Activated naive CD8-positive, alpha-beta T cell treated with anti-CD3 and anti-CD28 coated beads, Interleukin-2, amount 50 U/mL, for 16 hours (primary cell): ENCODE results near the gene FNDC3A.

Experiments used
- DNase-seq: peaks from one replicate; pipeline ENCODE4 v3.0.0-alpha.2; 2020; ENCODE audit warnings: low read depth, low spot score

The FNDC3A gene, protein sequence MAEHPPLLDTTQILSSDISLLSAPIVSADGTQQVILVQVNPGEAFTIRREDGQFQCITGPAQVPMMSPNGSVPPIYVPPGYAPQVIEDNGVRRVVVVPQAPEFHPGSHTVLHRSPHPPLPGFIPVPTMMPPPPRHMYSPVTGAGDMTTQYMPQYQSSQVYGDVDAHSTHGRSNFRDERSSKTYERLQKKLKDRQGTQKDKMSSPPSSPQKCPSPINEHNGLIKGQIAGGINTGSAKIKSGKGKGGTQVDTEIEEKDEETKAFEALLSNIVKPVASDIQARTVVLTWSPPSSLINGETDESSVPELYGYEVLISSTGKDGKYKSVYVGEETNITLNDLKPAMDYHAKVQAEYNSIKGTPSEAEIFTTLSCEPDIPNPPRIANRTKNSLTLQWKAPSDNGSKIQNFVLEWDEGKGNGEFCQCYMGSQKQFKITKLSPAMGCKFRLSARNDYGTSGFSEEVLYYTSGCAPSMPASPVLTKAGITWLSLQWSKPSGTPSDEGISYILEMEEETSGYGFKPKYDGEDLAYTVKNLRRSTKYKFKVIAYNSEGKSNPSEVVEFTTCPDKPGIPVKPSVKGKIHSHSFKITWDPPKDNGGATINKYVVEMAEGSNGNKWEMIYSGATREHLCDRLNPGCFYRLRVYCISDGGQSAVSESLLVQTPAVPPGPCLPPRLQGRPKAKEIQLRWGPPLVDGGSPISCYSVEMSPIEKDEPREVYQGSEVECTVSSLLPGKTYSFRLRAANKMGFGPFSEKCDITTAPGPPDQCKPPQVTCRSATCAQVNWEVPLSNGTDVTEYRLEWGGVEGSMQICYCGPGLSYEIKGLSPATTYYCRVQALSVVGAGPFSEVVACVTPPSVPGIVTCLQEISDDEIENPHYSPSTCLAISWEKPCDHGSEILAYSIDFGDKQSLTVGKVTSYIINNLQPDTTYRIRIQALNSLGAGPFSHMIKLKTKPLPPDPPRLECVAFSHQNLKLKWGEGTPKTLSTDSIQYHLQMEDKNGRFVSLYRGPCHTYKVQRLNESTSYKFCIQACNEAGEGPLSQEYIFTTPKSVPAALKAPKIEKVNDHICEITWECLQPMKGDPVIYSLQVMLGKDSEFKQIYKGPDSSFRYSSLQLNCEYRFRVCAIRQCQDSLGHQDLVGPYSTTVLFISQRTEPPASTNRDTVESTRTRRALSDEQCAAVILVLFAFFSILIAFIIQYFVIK

DNA sequence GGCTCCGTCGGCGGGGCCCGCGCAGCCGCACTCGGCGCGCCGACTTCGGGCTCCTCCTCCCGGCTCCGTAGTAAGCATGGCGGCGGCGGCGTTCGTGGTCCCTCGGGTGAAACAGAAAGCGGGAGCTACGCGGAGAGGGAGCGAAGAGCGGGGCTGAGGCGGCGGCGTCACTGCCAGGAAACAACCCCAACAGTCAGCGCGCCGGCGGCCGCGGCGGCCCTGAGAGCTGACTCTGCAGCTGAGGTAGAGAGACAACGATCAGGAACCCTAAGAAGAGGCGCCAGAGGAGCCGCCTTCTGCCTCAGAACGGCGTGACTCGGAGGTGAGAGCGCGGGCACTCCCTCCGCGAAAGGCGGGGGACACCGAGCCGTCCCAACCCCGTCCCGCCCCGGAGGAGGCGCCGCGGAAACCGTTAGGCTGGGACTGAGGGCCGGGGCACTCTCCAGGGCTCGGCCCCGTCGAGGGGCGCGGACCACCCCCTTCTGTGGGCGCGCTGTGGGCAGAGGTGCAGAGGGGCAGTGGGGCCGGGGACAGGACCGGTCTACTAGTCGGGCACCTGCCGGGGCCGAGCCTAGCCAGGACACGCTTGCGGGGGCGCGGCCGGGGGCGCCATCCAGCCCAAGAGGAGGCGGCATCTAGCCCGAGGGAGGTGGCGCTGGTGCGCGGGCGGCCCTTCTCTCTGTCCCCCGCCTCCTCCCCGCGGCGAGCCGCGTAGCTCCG lies at the start of gene FNDC3A:
TSS of gene FNDC3A (plus strand) at position 57 of the 720 bp plus-strand sequence. CDS start 30,279 bp downstream, outside the sequence.
- peak; percentile 78 for DNase-seq

DNA sequence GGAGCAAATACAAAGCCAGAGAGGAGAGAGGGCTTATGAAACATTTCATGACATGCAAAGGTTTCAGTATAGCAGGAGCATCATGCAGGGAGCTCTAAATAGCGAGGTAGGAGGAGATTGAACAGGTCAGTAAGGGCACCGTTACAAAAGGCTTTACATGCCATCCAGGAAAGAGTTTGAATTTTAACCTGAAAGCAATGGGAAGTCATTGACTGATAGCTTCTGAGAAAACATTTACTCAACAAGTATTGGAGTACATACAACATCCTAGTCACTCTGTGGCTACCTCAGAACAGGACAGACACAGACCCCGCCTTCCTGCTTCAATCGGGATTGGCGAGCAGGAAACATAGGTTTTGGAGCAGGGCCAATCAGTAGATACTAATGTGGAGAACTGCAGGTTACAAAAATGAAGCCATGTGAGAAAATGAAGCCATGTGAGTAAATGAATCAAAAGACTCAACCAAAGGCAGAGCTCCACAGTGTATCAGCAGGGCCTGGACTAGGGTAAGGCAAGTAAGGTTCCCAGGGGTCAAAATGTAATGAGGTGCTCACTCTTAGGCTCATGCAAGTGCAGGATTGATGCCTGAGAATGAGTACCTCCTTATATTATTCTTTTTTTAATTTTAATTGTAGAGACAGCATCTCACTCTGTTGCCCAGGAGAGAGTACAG lies 46.8 kb upstream of the FNDC3A start:
- no peak for DNase-seq

DNA sequence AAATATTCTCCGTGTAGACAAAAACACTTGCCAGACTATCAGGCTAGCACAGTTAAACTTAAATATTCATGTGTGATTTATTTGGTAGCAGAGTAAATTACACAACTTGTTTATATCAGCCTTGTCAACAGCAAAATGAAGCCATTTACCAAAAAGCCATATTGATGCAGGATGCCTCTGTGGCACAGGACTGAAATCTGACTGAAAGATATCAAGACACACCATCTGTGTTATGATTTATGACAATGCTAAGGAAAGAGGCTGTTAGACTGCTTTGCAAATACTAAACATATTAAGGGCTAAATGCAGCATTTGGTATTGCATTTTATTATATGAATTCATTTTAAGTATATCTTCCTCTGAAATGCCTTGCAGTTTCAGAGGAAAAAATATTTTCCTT lies 44.8 kb upstream of the FNDC3A start:
- DNase-seq = no peak

DNA sequence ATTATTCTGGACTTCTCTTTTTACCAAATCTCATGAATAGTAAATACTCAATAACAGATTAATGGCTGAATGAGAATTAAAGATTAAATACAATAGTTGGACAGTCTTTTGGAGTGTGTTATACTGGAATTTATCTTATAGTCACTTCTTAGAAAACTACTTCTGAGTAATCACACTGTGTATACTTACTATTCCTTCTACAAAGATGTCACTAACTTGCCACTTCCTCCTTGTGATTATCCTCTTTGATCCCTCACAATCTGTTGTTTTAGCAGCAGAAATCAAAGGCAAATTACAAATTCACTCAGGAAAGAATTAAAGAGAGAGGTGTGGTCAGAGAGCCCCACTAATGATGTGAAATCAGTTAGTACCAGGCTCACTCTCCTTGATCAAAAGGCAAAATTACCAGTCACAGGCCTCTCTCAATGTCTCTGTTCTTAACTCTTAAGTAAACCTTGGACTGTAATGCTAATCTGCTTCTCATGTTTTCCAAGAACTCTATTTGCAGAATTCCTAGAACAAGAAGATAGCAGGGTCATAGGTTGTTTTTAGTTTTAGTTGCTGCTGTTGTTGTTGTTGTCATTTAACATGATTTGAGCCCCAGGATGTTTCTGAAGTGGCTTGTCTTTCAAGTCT lies 37.3 kb upstream of the FNDC3A start:
- DNase-seq = no peak

DNA sequence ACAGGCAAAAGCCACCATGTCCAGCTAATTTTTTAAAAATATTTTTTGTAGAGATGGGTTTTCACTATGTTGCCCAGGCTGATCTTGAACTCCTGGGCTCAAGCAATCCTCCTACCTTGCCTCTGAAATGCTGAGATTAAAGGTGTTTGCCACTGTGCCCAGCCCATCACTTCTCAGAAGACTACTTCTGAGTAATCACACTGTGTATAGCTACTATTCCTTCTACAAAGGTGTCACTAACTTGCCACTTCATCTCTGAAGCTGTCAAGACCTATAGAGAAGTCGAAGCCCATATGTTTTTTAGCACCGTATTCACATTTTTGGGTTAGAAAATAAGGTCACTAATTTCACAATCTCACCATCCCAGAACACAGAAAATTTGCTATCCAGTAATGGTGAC lies 36.0 kb upstream of the FNDC3A start:
- DNase-seq = no peak

DNA sequence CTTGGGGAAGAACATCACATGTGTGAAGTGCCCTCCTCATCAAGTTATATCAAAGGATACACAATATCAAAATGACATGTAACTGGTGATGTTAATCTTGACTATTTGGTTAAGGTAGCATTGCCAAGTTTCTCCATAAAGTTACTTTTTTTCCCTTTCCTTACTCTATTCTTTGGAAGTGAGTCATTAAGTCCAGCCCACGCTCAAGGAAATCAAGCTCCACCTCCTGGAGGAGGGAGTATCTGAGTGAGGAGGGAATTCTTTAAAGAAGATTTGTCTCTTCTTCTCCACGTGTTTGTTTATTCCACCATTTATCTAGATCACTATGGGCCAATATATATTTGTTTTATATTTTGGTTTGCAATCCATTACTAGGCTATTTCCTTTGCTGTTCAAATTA lies 33.6 kb upstream of the FNDC3A start:
- DNase-seq = no peak

DNA sequence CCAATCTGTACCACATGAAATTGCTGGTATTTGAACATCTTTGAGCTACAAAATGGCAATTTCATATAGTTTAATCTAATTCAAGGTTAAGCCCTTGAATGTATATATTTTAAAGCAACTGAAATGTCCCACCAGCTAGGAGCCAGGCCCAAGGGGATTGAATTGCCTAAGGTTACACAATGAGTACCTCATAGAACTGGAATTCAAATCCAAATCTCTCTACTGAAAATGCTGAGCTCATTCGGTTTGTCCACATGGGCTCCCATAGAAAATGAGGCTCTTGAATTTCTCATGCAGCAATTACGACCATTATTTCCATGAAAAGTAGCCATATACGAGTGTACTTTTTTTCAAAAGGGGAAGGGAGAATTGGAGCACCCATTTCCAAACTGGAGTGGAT lies 31.5 kb upstream of the FNDC3A start:
- no peak for DNase-seq

DNA sequence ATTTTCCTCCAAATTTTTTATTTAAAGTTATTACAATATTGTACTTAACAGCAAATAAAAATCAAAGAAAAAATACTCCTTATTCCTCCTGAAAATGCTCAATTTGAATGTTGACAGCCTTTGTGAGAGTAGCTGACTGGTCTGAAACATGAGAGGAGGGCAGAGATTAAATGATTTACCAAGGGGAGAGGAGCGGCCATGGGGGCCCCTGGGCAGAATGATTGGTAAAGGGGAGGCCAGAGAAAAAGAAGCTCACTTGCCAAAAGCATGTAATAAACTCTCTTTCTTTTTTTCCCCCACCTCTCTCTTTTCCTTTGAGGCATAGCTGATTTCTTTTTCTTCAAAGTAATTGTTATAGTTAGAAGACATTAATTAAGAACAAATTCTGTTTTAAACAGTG lies 30.1 kb upstream of the FNDC3A start:
- no peak for DNase-seq

DNA sequence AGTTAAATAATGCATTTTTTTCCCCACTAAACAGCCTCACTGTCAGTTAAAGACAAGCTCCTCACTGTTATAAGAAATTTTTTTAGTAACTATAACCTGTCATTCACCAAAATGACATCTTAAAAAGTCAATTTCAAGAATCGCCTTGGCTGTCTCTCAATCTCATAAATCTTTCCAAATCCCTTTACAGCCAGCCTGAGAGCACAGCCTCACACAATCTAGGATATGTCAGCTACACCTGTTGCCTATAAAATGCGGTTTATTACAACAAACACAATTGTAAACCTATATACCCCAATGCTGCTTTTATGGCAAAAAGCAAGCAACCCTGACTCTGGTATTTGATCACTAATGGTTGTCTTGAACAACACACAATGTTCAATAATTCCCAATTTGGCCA lies 29.5 kb upstream of the FNDC3A start:
- no peak for DNase-seq

DNA sequence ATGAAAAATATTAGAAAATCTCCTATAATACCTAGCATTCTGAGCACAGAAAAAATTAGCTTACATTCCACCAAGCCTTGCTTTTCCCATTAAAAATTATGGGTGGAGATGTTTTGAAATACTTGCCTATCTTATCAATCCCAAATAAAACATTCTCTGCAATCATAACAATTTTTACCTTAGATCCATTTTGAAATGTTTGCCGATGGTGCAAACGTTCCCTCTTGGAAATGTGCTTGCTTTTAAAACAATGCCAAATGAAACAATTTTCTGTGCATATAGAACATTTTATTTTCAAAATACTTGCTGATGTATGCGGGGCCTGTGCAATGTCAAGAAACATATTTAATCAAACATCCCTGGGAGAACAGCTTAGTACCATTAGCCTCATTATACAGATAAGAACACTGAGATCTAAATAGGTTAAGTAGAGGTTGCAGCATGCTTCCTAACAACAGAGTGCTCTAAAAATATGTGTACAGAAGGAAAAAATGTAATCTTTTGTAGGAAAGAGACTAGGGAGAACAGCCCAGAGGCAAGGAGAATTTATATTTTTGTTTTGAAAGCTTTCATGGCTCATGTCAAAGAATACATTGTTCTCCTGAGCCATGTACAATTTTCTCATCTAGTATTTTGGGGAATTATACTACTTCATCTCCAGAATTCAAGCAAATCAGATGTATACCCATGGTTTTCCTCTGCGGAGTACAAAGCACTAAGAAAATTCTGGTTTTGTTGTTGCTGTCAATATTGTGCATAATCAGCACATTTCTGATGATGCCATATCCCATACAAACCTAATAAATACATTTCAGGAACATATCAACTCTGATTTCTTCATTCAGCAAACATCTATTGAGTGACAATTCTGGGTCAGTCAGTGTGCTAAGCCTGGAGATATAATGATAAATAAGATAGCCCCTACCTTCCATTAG lies 25.9 kb upstream of the FNDC3A start:
- no peak for DNase-seq

DNA sequence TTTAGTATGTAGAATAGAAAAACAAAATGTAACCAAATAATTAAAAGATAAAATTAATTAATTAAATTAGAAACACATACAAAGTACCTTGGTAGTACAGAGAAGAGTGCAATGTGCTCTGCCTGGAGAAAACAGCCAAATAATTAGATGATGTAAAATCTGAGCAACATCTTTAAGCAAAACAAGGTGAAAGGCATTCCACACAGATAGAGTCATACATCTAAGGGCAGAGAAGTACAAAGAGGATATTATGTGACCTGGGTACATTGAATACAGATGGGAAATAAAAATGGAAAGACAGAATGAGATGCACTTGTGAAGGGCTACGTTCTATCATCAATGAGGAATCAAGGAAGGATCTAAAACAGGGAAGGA lies 25.2 kb upstream of the FNDC3A start:
- no peak for DNase-seq

DNA sequence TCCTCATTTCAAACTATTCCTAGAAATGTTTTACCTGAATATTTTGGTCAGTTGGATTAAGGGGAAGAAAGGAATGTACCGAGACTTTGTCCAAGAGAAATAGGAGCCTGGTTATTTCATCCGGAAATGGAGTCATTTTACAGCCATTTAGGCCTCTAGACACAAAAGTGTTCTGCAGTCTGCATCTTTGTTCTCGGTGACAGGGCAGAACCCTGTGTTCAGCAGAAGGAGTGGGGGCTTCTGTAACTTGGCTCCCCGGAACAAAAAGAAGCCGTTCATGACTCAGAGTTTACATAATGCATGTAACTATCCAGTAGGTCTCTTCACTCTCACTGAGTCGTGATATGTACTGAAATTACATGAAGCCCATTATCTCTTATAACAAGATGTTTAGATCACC lies 21.6 kb upstream of the FNDC3A start:
- no peak for DNase-seq

DNA sequence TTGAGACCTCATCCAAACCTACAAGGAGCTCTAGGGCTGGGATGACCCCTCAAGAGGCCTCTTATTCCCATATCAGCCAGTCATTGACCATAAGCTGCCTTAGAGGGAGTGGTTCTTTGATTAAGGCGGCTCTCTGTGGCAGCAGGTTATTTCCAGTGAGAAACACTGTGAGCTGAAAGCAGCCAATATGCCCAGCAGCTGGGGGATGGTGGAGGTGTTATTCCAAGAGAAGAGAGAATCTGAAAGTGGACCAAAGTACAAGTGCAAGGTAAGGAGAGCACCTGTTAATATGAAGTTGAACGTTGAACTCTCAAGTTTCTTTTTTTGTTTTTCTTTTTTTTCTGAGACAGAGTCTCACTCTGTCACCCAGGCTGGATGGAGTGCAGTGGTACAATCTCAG lies 20.2 kb upstream of the FNDC3A start:
- no peak for DNase-seq

DNA sequence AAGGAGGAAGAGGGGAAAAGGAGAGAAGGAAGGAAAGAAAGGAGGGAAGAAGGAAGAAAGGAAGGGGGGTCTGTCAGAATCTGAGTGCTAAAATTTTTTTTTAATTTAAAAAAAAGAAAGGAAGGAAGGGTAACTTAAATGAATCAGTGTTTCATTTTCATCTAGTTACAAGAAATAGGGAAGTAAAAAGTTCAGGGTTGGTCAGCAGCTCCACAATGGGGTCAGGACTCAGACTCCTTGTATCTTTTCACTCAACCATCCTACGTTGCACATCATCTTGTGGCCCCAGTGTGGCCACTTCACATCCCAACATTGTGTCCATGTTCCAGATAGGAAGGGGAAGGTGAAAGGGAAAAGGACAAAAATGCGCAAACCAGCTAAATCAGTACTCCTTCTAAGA lies 14.3 kb upstream of the FNDC3A start:
- DNase-seq = no peak

DNA sequence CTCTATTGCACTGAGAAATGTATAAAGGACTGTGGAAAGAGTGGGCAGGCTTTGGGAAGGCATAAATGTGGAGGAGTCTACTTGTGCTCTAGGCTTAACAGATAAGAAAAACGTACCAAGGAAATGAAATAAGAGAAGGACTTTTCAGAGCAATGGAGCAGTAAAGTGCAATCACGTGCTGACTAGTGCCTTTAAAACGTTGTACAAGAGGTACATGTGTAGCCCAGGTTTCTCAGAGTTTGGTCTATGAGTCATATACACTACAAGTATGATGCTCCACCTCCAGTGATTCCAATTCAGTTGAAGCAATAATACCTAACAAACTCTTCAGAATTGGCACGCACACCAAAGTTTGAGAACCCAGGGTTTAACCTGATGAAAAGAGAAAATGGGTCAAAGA lies 13.4 kb upstream of the FNDC3A start:
- no peak for DNase-seq

DNA sequence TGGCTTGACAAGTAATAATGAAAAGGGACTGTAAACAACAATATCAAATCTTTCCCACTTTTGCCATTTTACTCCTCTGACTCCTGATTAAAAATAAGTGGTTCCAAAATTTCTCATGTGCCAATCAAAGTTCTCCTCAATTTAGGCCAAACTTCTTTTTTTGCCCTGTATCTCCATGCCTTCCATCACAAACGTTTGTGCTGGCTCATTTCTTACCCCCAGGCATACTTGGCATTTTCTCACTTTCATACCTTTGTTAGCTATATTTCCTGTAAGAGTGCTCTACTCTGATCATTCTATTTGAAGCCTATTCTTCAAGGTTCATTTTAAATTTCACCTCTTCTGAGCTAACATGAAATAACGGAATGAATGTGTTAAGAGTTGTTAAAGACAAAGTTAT lies 10.0 kb upstream of the FNDC3A start:
- no peak for DNase-seq

DNA sequence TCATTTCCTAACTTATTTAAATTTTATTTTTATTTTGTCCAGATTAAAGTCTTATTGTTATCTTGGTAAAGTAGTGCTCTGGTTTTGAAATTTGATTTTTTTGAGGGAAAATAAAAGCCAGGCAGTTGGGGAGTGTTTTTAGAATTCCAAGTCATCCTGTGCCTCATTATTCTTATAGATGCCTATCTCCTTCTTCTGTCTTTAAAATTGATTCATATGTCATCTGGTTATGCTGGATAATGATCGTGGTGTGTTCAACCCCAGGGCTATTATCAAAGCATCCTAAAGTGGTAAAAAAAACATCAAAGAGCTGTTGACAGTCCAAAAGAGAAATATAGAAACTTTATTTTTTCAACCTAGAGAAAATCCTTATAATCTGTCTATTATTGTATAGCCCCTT lies 6.0 kb upstream of the FNDC3A start:
- no peak for DNase-seq

DNA sequence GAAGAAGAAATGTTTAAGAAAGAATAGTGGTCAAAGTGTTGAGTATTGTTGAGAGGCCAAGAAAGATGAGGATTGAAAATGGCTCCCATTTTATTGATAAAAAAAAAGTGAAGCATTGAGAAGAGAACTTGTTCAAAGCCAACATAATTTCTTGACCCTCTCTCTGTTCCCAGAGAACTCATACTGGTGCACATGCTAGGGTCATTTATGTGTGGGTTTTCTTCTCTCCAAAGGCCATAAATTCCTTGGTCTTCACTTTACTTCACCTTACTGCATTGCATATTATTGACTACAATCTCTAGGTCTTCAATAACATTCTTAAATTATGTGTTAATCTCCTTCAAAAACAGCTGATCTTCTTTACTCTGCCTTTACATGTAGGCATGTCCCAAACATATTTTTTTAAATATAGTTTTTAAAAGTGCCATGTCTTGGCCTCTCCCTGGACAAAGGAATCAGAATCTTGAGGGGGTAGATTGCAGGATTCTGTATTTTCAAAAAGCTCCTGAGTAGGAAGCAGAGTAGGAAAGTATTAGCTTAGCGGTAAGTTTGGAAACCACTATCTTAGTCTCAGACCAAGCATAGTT lies 1.8 kb upstream of the FNDC3A start:
- no peak for DNase-seq
